Astrocyte (in vitro differentiated cells and primary cell): Measurements from ENCODE around the gene CDK8. TPM values are rescaled to one million over a fixed set of nuclear protein-coding genes. Genes with fewer than 3 reads are reported as not detected.

Source experiments
- DNase-seq: peaks from one replicate; pipeline ENCODE4 v3.0.0-alpha.2; 2010; ENCODE audit warnings: low read depth
- FAIRE-seq: peaks from 2 replicates; lab custom pipeline; 2011; peaks lifted over from hg19 to GRCh38; lab: Jason Lieb, UNC
- H2AFZ ChIP-seq: 2 replicates; pipeline ENCODE4 v1.6.0; 2012; ENCODE audit warnings: low read depth, low read length, inconsistent platforms
- H3K27ac ChIP-seq: 2 replicates; pipeline ENCODE4 v1.5.1; 2011; ENCODE audit warnings: low read depth, low read length, inconsistent platforms
- H3K27me3 ChIP-seq: 2 replicates; pipeline ENCODE4 v1.6.0; 2011; ENCODE audit warnings: low read length, inconsistent platforms; ENCODE audit not compliant: insufficient read depth
- H3K36me3 ChIP-seq: 2 replicates; pipeline ENCODE4 v1.5.1; 2011; ENCODE audit warnings: low read length, inconsistent platforms; ENCODE audit not compliant: insufficient read depth
- H3K4me1 ChIP-seq: 2 replicates; pipeline ENCODE4 v1.5.1; 2011; ENCODE audit warnings: low read length, inconsistent platforms; ENCODE audit not compliant: insufficient read depth
- H3K4me2 ChIP-seq: 2 replicates; pipeline ENCODE4 v1.6.0; 2012; ENCODE audit warnings: low read length, inconsistent platforms
- H3K4me3 ChIP-seq: 2 replicates; pipeline ENCODE4 v1.5.1; 2011; ENCODE audit warnings: low read depth, mild to moderate bottlenecking, low read length, inconsistent platforms; ENCODE audit not compliant: insufficient read depth
- H3K79me2 ChIP-seq: 2 replicates; pipeline ENCODE4 v1.6.0; 2012; ENCODE audit warnings: mild to moderate bottlenecking, low read length, inconsistent platforms; ENCODE audit not compliant: insufficient read depth
- H3K9ac ChIP-seq: 2 replicates; pipeline ENCODE4 v1.6.0; 2012; ENCODE audit warnings: mild to moderate bottlenecking, low read length, inconsistent platforms
- H3K9me3 ChIP-seq: 2 replicates; pipeline ENCODE4 v1.5.1; 2012; ENCODE audit warnings: low read depth, mild to moderate bottlenecking, low read length, inconsistent platforms; ENCODE audit not compliant: insufficient read depth
- H4K20me1 ChIP-seq: 2 replicates; pipeline ENCODE4 v1.6.0; 2012; ENCODE audit warnings: low read length, inconsistent platforms; ENCODE audit not compliant: insufficient read depth
- H3K27ac Mint-ChIP-seq: one replicate; pipeline ENCODE4 v1.8.0; 2021; ENCODE audit warnings: mild to moderate bottlenecking, mixed read lengths; ENCODE audit not compliant: unreplicated experiment
- H3K27me3 Mint-ChIP-seq: one replicate; pipeline ENCODE4 v1.8.0; 2021; ENCODE audit warnings: low read depth, mixed read lengths; ENCODE audit not compliant: unreplicated experiment
- H3K36me3 Mint-ChIP-seq: one replicate; pipeline ENCODE4 v1.8.0; 2021; ENCODE audit warnings: low read depth, mixed read lengths; ENCODE audit not compliant: unreplicated experiment
- H3K4me1 Mint-ChIP-seq: one replicate; pipeline ENCODE4 v1.8.0; 2021; ENCODE audit warnings: low read depth, mixed read lengths; ENCODE audit not compliant: unreplicated experiment
- H3K4me3 Mint-ChIP-seq: one replicate; pipeline ENCODE4 v1.8.0; 2021; ENCODE audit warnings: mild to moderate bottlenecking, moderate library complexity, mixed read lengths; ENCODE audit not compliant: unreplicated experiment
- H3K9me3 Mint-ChIP-seq: one replicate; pipeline ENCODE4 v1.8.0; 2021; ENCODE audit warnings: mild to moderate bottlenecking, mixed read lengths; ENCODE audit not compliant: unreplicated experiment
- CTCF ChIP-seq: IDR thresholded peaks from 2 replicates; pipeline ENCODE4 v1.5.1; 2011; ENCODE audit warnings: low read depth, mild to moderate bottlenecking, inconsistent platforms, low read length, moderate library complexity; ENCODE audit not compliant: insufficient read depth
- EZH2 ChIP-seq: IDR thresholded peaks from 2 replicates; pipeline ENCODE4 v1.6.1; 2012; ENCODE audit warnings: mild to moderate bottlenecking, low read length, inconsistent platforms; ENCODE audit not compliant: insufficient read depth
- total RNA-seq: library from RNA; stranded (reverse); gene quantifications from 2 replicates; pipeline ENCODE4 v1.2.1, GENCODE V29; 2021

Gene CDK8
- total RNA-seq, 1 donor from 2014 or later, result 32.4 TPM

GRCh38 chr13:26220575-26220974, 33.4 kb upstream of the CDK8 start:
- H3K27ac Mint-ChIP-seq, result peak overlapping the region; percentile 20
- H3K27ac ChIP-seq, result peak overlapping the region; percentile 95
- H3K79me2 ChIP-seq, result peaks cover 24% of the 10 kb centered on the region
- peak overlapping the region; percentile 89 for H3K4me2 ChIP-seq
- H3K9me3 ChIP-seq, result no peaks in the 10 kb centered on the region
- no peak overlapping the region for H2AFZ ChIP-seq
- H3K36me3 Mint-ChIP-seq, result peaks cover 2% of the 10 kb centered on the region
- TF ChIP-seq EZH2 (no peak), CTCF (no peak)
- H3K36me3 ChIP-seq, result peaks cover 35% of the 10 kb centered on the region
- peak overlapping the region; percentile 99 for H3K4me3 Mint-ChIP-seq
- H3K27me3 ChIP-seq, result no peaks in the 10 kb centered on the region
- FAIRE-seq (peak; percentile 13), DNase-seq (peak; percentile 63)
- peak overlapping the region; percentile 84 for H3K4me3 ChIP-seq
- H3K9me3 Mint-ChIP-seq, result no peaks in the 10 kb centered on the region
- peaks cover 17% of the 10 kb centered on the region for H3K4me1 ChIP-seq
- peaks cover 18% of the 10 kb centered on the region for H3K4me1 Mint-ChIP-seq
- H3K27me3 Mint-ChIP-seq, result no peaks in the 10 kb centered on the region
- peaks cover 5% of the 10 kb centered on the region for H4K20me1 ChIP-seq
- H3K9ac ChIP-seq, result peak overlapping the region; percentile 92

DNA sequence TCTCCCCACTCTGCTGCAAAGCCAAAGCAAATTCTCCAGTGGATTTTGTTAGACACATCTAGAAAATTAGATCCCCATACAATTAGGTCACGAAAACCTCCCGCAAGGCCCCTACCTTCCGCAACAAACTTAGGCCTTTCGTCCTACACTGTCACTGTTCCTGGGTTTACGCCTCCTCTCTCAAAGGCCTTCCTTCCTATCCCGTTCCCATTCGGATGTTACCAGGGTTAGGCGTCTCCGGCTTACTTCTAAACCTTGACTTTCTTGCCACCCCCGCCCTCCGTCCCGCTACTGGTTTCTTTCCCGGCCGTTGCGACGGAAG, 32.6 kb upstream of the CDK8 start:
- DNase-seq (no peak), FAIRE-seq (no peak)
- H4K20me1 ChIP-seq, result peaks cover 5% of the 10 kb centered on the region
- Mint-ChIP-seq H3K9me3 (no peaks in the 10 kb centered on the region), H3K4me3 (peak overlapping the region; percentile 99), H3K36me3 (peaks cover 2% of the 10 kb centered on the region), H3K4me1 (peaks cover 18% of the 10 kb centered on the region), H3K27ac (peak overlapping the region; percentile 98), H3K27me3 (no peaks in the 10 kb centered on the region)
- no peaks in the 10 kb centered on the region for H3K27me3 ChIP-seq
- no peaks in the 10 kb centered on the region for H3K9me3 ChIP-seq
- peak overlapping the region; percentile 95 for H3K27ac ChIP-seq
- peaks cover 24% of the 10 kb centered on the region for H3K79me2 ChIP-seq
- H3K4me3 ChIP-seq, result peak overlapping the region; percentile 84
- peak overlapping the region; percentile 92 for H3K9ac ChIP-seq
- H2AFZ ChIP-seq, result peak overlapping the region; percentile 97
- H3K4me2 ChIP-seq, result peak overlapping the region; percentile 89
- peaks cover 28% of the 10 kb centered on the region for H3K36me3 ChIP-seq
- no peak for TF ChIP-seq CTCF
- TF ChIP-seq EZH2, result no peak
- peaks cover 17% of the 10 kb centered on the region for H3K4me1 ChIP-seq

- Histone ChIP-seq H3K4me3 (peak within 1 kb of the TSS; percentile 84), H3K36me3 (peaks cover 27% of the 10 kb centered on the region), H3K9ac (peak within 1 kb of the TSS; percentile 92), H3K27ac (peak within 1 kb of the TSS; percentile 95), H3K27me3 (no peaks in the 10 kb centered on the region), H3K4me1 (peaks cover 17% of the 10 kb centered on the region), H3K79me2 (peaks cover 24% of the 10 kb centered on the region), H3K4me2 (peak within 1 kb of the TSS; percentile 89), H2AFZ (peak within 1 kb of the TSS; percentile 97), H3K9me3 (no peaks in the 10 kb centered on the region), H4K20me1 (peaks cover 5% of the 10 kb centered on the region)
- DNase-seq, result peak; percentile 100
- no peaks in the 10 kb centered on the region for H3K27me3 Mint-ChIP-seq
- H3K4me1 Mint-ChIP-seq, result peaks cover 18% of the 10 kb centered on the region
- FAIRE-seq, result peak; percentile 97
- H3K27ac Mint-ChIP-seq, result peak within 1 kb of the TSS; percentile 98
- no peaks in the 10 kb centered on the region for H3K9me3 Mint-ChIP-seq
- TF ChIP-seq EZH2 (no peak), CTCF (no peak)
- peak within 1 kb of the TSS; percentile 99 for H3K4me3 Mint-ChIP-seq
- H3K36me3 Mint-ChIP-seq, result peaks cover under 1% of the 10 kb centered on the region
Observed at GRCh38 chr13:26221721-26222519, 32.0 kb upstream of the CDK8 start, which contains the start of gene RNF6. Gene RNF6, minus strand, starts transcription at chr13:26222314. Its CDS starts 2,665 bp downstream, at chr13:26219649.
